ENCODE results near the gene ZSWIM1. TPM values are rescaled to one million over a fixed set of nuclear protein-coding genes. Genes with fewer than 3 reads are reported as not detected.

ZSWIM1 gene
- 4.1 and 5.4 TPM in 2 replicates for total RNA-seq

- peak; percentile 100 for DNase-seq
Observed at GRCh38 chr20:45880988-45881788, at the start of gene ZSWIM1. Gene ZSWIM1, plus strand, starts transcription at chr20:45881227. Its CDS starts 1,366 bp downstream, at chr20:45882593.

- no peak for DNase-seq
Observed at GRCh38 chr20:45832619-45833018, 48.4 kb upstream of the ZSWIM1 start.

DNA sequence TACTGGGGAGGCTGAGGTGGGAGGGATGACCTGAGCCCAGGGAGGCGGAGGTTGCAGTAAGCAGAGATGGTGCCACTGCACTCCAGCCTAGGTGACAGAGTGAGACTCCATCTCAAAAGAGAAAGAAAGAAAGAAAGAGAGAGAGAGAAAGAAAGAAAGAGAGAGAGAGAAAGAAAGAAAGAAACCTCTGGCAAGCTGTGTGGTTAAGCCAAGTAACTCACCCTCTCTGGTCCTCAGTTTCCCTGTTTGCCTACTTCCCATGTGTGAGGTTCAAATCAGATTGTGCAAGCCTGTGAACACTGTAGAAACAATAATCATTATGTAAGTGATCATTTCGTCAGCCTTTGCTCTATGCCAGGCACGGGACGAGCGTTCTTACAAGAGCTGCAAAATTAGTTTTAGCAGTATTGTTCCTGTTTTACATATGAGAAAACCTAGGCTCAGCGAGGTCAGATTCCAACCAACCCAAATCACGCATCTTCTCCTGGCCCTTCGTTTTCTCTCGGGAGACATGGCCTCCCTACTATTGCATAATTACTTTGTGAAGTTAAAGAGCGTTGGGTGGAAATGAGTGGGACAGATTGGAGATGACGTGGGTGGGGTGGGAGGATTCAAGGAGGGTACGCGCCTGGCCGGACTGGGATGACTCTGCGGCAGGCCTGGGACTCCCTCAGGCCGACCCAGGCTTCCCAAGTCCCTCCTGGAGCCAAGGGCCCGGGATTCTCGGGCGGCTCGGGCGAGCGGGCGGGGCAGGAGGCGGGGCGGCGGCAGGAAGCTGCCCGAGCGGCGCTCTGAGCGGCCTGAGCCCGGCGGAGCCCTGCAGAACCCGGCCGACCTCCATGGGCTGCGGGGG lies 47.8 kb upstream of the ZSWIM1 start, which contains the start of gene SNX21:
Gene SNX21, plus strand, starts transcription at position 770 of the 853 bp plus-strand sequence. CDS start 121 bp downstream, outside the sequence.
- peak; percentile 89 for DNase-seq

GRCh38 chr20:45833883-45834796 lies 46.9 kb upstream of the ZSWIM1 start:
- DNase-seq = peak; percentile 70

DNA sequence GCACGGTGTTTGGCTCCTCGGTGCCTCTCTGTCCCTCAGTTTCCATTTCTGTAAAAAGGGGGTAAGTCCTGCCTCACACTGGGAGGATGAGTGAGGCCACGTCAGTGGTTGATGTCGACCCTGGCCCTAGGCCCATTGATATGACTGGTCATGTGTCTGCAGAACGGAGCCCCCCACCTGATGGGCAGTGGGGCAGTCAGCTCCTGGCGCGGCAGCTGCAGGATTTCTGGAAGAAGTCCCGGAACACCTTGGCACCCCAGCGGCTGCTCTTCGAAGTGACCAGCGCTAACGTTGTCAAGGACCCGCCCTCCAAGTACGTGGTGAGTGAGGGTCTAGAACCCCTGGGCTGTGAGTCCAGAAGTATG lies 46.2 kb upstream of the ZSWIM1 start:
- no peak for DNase-seq

- no peak for DNase-seq
Observed at GRCh38 chr20:45835329-45835765, 45.7 kb upstream of the ZSWIM1 start.

DNA sequence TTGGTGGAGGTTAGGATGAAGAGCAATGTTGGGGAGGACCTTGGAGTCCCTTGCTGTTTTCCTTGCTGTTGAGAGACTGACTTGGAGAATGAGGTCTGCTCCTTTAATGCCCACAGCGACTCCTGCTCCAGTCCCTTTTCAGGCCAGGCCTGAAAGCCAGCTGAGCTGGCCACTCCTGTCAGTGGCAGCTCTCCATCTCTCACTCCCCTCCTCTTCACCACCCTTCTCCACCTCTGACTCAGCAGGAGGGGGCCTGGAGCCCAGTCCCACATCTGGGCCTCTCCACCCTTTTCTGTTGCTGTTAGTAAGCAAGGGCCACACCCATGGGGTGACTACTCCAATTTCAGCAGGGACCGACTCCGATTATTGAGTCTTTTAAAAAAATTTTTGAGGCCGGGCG lies 45.2 kb upstream of the ZSWIM1 start:
- no peak for DNase-seq

- no peak for DNase-seq
Observed at GRCh38 chr20:45836841-45837240, 44.2 kb upstream of the ZSWIM1 start.

- no peak for DNase-seq
Observed at GRCh38 chr20:45840700-45841198, 40.3 kb upstream of the ZSWIM1 start.

- no peak for DNase-seq
Observed at GRCh38 chr20:45841407-45842129, 39.5 kb upstream of the ZSWIM1 start.

GRCh38 chr20:45842169-45842812 lies 38.7 kb upstream of the ZSWIM1 start:
- DNase-seq = peak; percentile 28

- no peak for DNase-seq
Observed at GRCh38 chr20:45843506-45843905, 37.5 kb upstream of the ZSWIM1 start.

- DNase-seq = no peak
Observed at GRCh38 chr20:45845452-45845851, 35.6 kb upstream of the ZSWIM1 start.

DNA sequence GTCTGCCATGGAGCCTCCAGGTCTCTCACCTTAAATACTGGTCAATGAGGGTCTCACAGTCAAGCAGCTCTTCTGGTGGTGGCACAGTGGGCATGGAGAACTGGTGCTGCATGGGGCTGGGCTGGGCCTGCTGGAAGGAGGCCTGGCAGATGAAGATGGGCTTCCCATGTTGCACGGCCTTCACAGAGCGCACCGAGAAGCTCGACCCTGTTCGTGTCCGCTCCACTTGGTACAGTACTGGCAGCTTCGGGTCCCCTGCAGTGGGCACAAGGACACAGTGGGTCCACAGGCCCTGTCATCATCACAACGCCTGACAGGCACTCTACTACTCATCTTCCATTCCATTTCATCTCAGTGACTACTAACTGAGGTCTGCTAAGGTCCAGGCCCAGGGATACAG lies 32.6 kb upstream of the ZSWIM1 start:
- no peak for DNase-seq

- no peak for DNase-seq
Observed at GRCh38 chr20:45848969-45849582, 32.0 kb upstream of the ZSWIM1 start.

DNA sequence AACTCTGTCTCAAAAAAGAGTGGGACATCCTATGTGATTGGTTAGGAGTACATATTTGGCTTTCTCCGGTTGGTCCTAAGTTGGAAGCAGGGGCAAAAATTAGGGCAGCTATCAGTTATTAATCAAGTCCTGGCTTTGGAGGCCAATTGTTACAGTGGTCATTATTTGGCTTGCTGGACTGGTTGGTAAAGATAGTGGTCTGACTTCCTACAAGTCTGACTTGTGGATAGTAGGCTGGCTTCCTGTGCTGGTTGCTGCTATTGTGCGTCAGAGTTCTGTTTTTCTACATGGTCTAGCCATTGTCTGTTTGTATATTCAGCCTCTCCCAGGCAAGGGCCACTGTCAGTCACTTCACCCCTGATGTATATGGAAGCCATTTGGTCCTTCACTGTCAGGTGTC lies 30.8 kb upstream of the ZSWIM1 start:
- DNase-seq = no peak

DNA sequence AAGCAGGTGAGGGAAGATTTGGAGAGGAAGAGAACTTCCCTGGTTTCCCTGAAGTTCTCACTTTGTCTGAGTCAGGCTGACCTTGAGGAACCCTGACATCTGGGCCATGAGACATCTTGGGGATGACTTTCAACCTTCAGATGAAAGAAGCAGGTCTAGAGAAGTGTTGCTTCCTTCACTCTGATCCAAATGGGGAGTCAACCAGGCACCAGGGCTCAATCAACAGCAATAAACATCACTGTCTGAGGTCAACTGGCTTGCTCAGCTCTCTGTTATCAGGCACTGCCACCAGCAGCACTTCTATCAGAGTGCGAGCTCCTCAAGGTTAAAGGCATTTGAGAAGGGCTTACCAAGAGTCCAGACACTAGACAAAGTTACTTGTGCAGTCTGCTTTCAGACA lies 30.1 kb upstream of the ZSWIM1 start:
- no peak for DNase-seq

DNA sequence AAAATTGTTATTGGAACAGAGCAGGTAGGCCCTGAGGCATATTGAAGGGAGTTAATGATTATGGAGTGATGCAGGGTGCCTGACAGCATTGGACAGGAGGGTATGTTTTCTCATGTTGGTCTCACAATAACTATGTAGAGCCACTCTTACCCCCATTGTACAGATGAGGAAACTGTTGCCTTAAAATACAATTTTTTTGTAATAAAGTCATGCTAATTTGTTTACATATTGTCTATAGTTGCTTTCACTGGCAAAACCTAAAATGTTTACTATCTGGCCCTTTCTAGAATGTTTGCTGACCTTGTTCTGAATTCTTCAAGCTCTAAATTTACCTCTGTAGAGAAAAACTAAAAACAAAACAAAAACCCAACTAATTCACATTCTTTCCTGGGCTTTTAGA lies 29.5 kb upstream of the ZSWIM1 start:
- DNase-seq = no peak

- no peak for DNase-seq
Observed at GRCh38 chr20:45852326-45852725, 28.7 kb upstream of the ZSWIM1 start.

- no peak for DNase-seq
Observed at GRCh38 chr20:45853484-45853883, 27.5 kb upstream of the ZSWIM1 start.

Data from dermis blood vessel endothelial cell (primary cell).